OCI-LY1 (cell line): ENCODE measurements around the gene ECM1.

ENCODE experiments used
- EZH2 ChIP-seq: fragments of 200-600 bp; sonication (generic), shearing (Covaris generic); IDR thresholded peaks from 2 replicates; pipeline ENCODE4 v1.8.0; 2017; ENCODE audit warnings: borderline replicate concordance, mixed run types, mild to moderate bottlenecking, antibody characterized with exemption, low read length, moderate library complexity, mixed read lengths
- TF ChIP-seq, protein P1 (sequence below): fragments of 200-600 bp; sonication (generic), shearing (Covaris generic); IDR thresholded peaks from 2 replicates; pipeline ENCODE4 v1.5.1; 2017; ENCODE audit warnings: mild to moderate bottlenecking, antibody characterized with exemption, low read length, moderate library complexity, mixed read lengths

GRCh38 chr1:150479927-150480352, 28.0 kb upstream of the ECM1 start:
- TF ChIP-seq, protein P1, sequence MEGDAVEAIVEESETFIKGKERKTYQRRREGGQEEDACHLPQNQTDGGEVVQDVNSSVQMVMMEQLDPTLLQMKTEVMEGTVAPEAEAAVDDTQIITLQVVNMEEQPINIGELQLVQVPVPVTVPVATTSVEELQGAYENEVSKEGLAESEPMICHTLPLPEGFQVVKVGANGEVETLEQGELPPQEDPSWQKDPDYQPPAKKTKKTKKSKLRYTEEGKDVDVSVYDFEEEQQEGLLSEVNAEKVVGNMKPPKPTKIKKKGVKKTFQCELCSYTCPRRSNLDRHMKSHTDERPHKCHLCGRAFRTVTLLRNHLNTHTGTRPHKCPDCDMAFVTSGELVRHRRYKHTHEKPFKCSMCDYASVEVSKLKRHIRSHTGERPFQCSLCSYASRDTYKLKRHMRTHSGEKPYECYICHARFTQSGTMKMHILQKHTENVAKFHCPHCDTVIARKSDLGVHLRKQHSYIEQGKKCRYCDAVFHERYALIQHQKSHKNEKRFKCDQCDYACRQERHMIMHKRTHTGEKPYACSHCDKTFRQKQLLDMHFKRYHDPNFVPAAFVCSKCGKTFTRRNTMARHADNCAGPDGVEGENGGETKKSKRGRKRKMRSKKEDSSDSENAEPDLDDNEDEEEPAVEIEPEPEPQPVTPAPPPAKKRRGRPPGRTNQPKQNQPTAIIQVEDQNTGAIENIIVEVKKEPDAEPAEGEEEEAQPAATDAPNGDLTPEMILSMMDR: no peak
- TF ChIP-seq EZH2: no peak
